Activated gamma-delta T cell (primary cell): ENCODE results near the gene FAM156A.
"Not testable (repeated sequence)": the region's sequence is repeated elsewhere in the genome, so short reads cannot be mapped to it uniquely, and the experiment has no call there.

Source experiments
- DNase-seq: peaks from one replicate; lab custom pipeline; 2025; lab: John Stamatoyannopoulos, UW

The FAM156A gene

GRCh38 chrX:52966993-52967738 is 8.8 kb upstream of the FAM156A start:
- not testable (repeated sequence) for DNase-seq

GRCh38 chrX:52958961-52959360 is 643 bp upstream of the FAM156A start:
- not testable (repeated sequence) for DNase-seq

- DNase-seq: not testable (repeated sequence)
These were observed 8.4 kb downstream of the FAM156A start for GRCh38 chrX:52949884-52950283.

- not testable (repeated sequence) for DNase-seq
These were observed 9.0 kb downstream of the FAM156A start for GRCh38 chrX:52949325-52949724.

- DNase-seq: not testable (repeated sequence)
These were observed 10.1 kb downstream of the FAM156A start for GRCh38 chrX:52948265-52948664.

- not testable (repeated sequence) for DNase-seq
These were observed 10.8 kb downstream of the FAM156A start for GRCh38 chrX:52947501-52947900.

- DNase-seq: not testable (repeated sequence)
These were observed 12.4 kb downstream of the FAM156A start for GRCh38 chrX:52945838-52946494.

GRCh38 chrX:52941728-52942127 is 16.6 kb downstream of the FAM156A start:
- DNase-seq: not testable (repeated sequence)

GRCh38 chrX:52940704-52941103 is 17.6 kb downstream of the FAM156A start:
- DNase-seq: not testable (repeated sequence)

GRCh38 chrX:52935470-52935784 is 22.9 kb downstream of the FAM156A start:
- not testable (repeated sequence) for DNase-seq

GRCh38 chrX:52934704-52935469 is 23.4 kb downstream of the FAM156A start:
- DNase-seq: peak; percentile 82

- no peak for DNase-seq
These were observed 24.2 kb downstream of the FAM156A start for GRCh38 chrX:52933976-52934703.

GRCh38 chrX:52933213-52933612 is 25.1 kb downstream of the FAM156A start:
- DNase-seq: no peak

GRCh38 chrX:52930214-52930613 is 28.1 kb downstream of the FAM156A start:
- not testable (repeated sequence) for DNase-seq

- DNase-seq: no peak
These were observed 34.5 kb downstream of the FAM156A start for GRCh38 chrX:52923781-52924241.

- not testable (repeated sequence) for DNase-seq
These were observed 43.6 kb downstream of the FAM156A start for GRCh38 chrX:52914704-52915103.

- not testable (repeated sequence) for DNase-seq
These were observed 44.6 kb downstream of the FAM156A start for GRCh38 chrX:52913681-52914080.

GRCh38 chrX:52909313-52909969 is 48.9 kb downstream of the FAM156A start:
- DNase-seq: not testable (repeated sequence)

- DNase-seq: not testable (repeated sequence)
These were observed 50.4 kb downstream of the FAM156A start for GRCh38 chrX:52907900-52908299.

- not testable (repeated sequence) for DNase-seq
These were observed 51.2 kb downstream of the FAM156A start for GRCh38 chrX:52907137-52907536.

- not testable (repeated sequence) for DNase-seq
These were observed 52.2 kb downstream of the FAM156A start for GRCh38 chrX:52906072-52906471.
